Measurements from ENCODE around the gene TEX35. TPM values are rescaled to one million over a fixed set of nuclear protein-coding genes. Genes with fewer than 3 reads are reported as not detected.

The TEX35 gene
- total and polyA plus RNA-seq, 2 donors: 0.05 to 0.07 TPM

GRCh38 chr1:178527117-178527516, 14.2 kb downstream of the TEX35 start:
- WGBS: 87% methylated on average over 4 of the region's 4 CpGs
- no peak overlapping the region for H3K4me3 ChIP-seq (ENCODE audit: low read length in 2 of 2)

GRCh38 chr1:178528228-178528952, 15.5 kb downstream of the TEX35 start:
- Histone ChIP-seq H3K4me3 (ENCODE audit: low read length in 2 of 2) (no peak overlapping the region), H3K4me1 (ENCODE audit: control insufficient read depth in 2 of 2, insufficient read depth in 2 of 2, low read length in 2 of 2) (no peaks in the 10 kb centered on the region), H3K27ac (ENCODE audit: low read depth in 1 of 2, low read length in 1 of 2) (no peak overlapping the region), H3K9me3 (ENCODE audit: control insufficient read depth in 2 of 2, insufficient read depth in 1 of 2, low read length in 1 of 2) (no peaks in the 10 kb centered on the region), H3K36me3 (ENCODE audit: control insufficient read depth in 2 of 2, insufficient read depth in 2 of 2, low read length in 1 of 2) (no peaks in the 10 kb centered on the region), H3K27me3 (ENCODE audit: control insufficient read depth in 2 of 2, insufficient read depth in 1 of 2, low read length in 1 of 2) (no peaks in the 10 kb centered on the region)
- 90% methylated on average over 10 of the region's 10 CpGs for WGBS
- DNase-seq (ENCODE audit: low read depth in 6 of 9, low spot score in 9 of 9): no peak

More at GRCh38 chr1:178527117-178527516, 14.2 kb downstream of the TEX35 start:
- no peaks in the 10 kb centered on the region for H3K36me3 ChIP-seq (ENCODE audit: control insufficient read depth in 2 of 2, insufficient read depth in 2 of 2, low read length in 1 of 2)
- no peaks in the 10 kb centered on the region for H3K27me3 ChIP-seq (ENCODE audit: control insufficient read depth in 2 of 2, insufficient read depth in 1 of 2, low read length in 1 of 2)
- H3K27ac ChIP-seq (ENCODE audit: low read depth in 1 of 2, low read length in 1 of 2): no peak overlapping the region
- H3K4me1 ChIP-seq (ENCODE audit: control insufficient read depth in 2 of 2, insufficient read depth in 2 of 2, low read length in 2 of 2): no peaks in the 10 kb centered on the region
- no peaks in the 10 kb centered on the region for H3K9me3 ChIP-seq (ENCODE audit: control insufficient read depth in 2 of 2, insufficient read depth in 1 of 2, low read length in 1 of 2)
- DNase-seq (ENCODE audit: low read depth in 6 of 9, low spot score in 9 of 9): no peak

GRCh38 chr1:178528953-178529335, 16.0 kb downstream of the TEX35 start:
- DNase-seq (ENCODE audit: low read depth in 6 of 9, low spot score in 9 of 9): no peak
- no peaks in the 10 kb centered on the region for H3K27me3 ChIP-seq (ENCODE audit: control insufficient read depth in 2 of 2, insufficient read depth in 1 of 2, low read length in 1 of 2)
- WGBS: 94% methylated on average over 4 of the region's 4 CpGs
- no peak overlapping the region for H3K4me3 ChIP-seq (ENCODE audit: low read length in 2 of 2)
- no peak overlapping the region for H3K27ac ChIP-seq (ENCODE audit: low read depth in 1 of 2, low read length in 1 of 2)
- H3K9me3 ChIP-seq (ENCODE audit: control insufficient read depth in 2 of 2, insufficient read depth in 1 of 2, low read length in 1 of 2): no peaks in the 10 kb centered on the region
- no peaks in the 10 kb centered on the region for H3K4me1 ChIP-seq (ENCODE audit: control insufficient read depth in 2 of 2, insufficient read depth in 2 of 2, low read length in 2 of 2)
- no peaks in the 10 kb centered on the region for H3K36me3 ChIP-seq (ENCODE audit: control insufficient read depth in 2 of 2, insufficient read depth in 2 of 2, low read length in 1 of 2)

GRCh38 chr1:178529364-178530036, 16.6 kb downstream of the TEX35 start:
- Histone ChIP-seq H3K9me3 (ENCODE audit: control insufficient read depth in 2 of 2, insufficient read depth in 1 of 2, low read length in 1 of 2) (no peaks in the 10 kb centered on the region), H3K27me3 (ENCODE audit: control insufficient read depth in 2 of 2, insufficient read depth in 1 of 2, low read length in 1 of 2) (no peaks in the 10 kb centered on the region), H3K4me1 (ENCODE audit: control insufficient read depth in 2 of 2, insufficient read depth in 2 of 2, low read length in 2 of 2) (no peaks in the 10 kb centered on the region), H3K27ac (ENCODE audit: low read depth in 1 of 2, low read length in 1 of 2) (no peak overlapping the region), H3K4me3 (ENCODE audit: low read length in 2 of 2) (no peak overlapping the region), H3K36me3 (ENCODE audit: control insufficient read depth in 2 of 2, insufficient read depth in 2 of 2, low read length in 1 of 2) (no peaks in the 10 kb centered on the region)
- no peak for DNase-seq (ENCODE audit: low read depth in 6 of 9, low spot score in 9 of 9)
- WGBS: 96% methylated on average over 8 of the region's 8 CpGs

- H3K27ac ChIP-seq (ENCODE audit: low read depth in 1 of 2, low read length in 1 of 2): no peak overlapping the region
- no peaks in the 10 kb centered on the region for H3K9me3 ChIP-seq (ENCODE audit: control insufficient read depth in 2 of 2, insufficient read depth in 1 of 2, low read length in 1 of 2)
- H3K27me3 ChIP-seq (ENCODE audit: control insufficient read depth in 2 of 2, insufficient read depth in 1 of 2, low read length in 1 of 2): no peaks in the 10 kb centered on the region
- H3K36me3 ChIP-seq (ENCODE audit: control insufficient read depth in 2 of 2, insufficient read depth in 2 of 2, low read length in 1 of 2): no peaks in the 10 kb centered on the region
- 100% methylated on average over 2 of the region's 2 CpGs for WGBS
- no peak overlapping the region for H3K4me3 ChIP-seq (ENCODE audit: low read length in 2 of 2)
- no peaks in the 10 kb centered on the region for H3K4me1 ChIP-seq (ENCODE audit: control insufficient read depth in 2 of 2, insufficient read depth in 2 of 2, low read length in 2 of 2)
- DNase-seq (ENCODE audit: low read depth in 6 of 9, low spot score in 9 of 9): no peak
These were observed 17.1 kb downstream of the TEX35 start for GRCh38 chr1:178530037-178530402.

- Histone ChIP-seq H3K4me3 (ENCODE audit: low read length in 2 of 2) (no peak overlapping the region), H3K9me3 (ENCODE audit: control insufficient read depth in 2 of 2, insufficient read depth in 1 of 2, low read length in 1 of 2) (no peaks in the 10 kb centered on the region), H3K4me1 (ENCODE audit: control insufficient read depth in 2 of 2, insufficient read depth in 2 of 2, low read length in 2 of 2) (no peaks in the 10 kb centered on the region), H3K27me3 (ENCODE audit: control insufficient read depth in 2 of 2, insufficient read depth in 1 of 2, low read length in 1 of 2) (no peaks in the 10 kb centered on the region), H3K36me3 (ENCODE audit: control insufficient read depth in 2 of 2, insufficient read depth in 2 of 2, low read length in 1 of 2) (no peaks in the 10 kb centered on the region), H3K27ac (ENCODE audit: low read depth in 1 of 2, low read length in 1 of 2) (no peak overlapping the region)
- DNase-seq (ENCODE audit: low read depth in 6 of 9, low spot score in 9 of 9): no peak
- 98% methylated on average over 3 of the region's 3 CpGs for WGBS
These were observed 17.6 kb downstream of the TEX35 start for GRCh38 chr1:178530502-178530901.

- Histone ChIP-seq H3K27ac (ENCODE audit: low read depth in 1 of 2, low read length in 1 of 2) (no peak overlapping the region), H3K9me3 (ENCODE audit: control insufficient read depth in 2 of 2, insufficient read depth in 1 of 2, low read length in 1 of 2) (no peaks in the 10 kb centered on the region), H3K27me3 (ENCODE audit: control insufficient read depth in 2 of 2, insufficient read depth in 1 of 2, low read length in 1 of 2) (no peaks in the 10 kb centered on the region), H3K36me3 (ENCODE audit: control insufficient read depth in 2 of 2, insufficient read depth in 2 of 2, low read length in 1 of 2) (no peaks in the 10 kb centered on the region), H3K4me1 (ENCODE audit: control insufficient read depth in 2 of 2, insufficient read depth in 2 of 2, low read length in 2 of 2) (no peaks in the 10 kb centered on the region), H3K4me3 (ENCODE audit: low read length in 2 of 2) (no peak overlapping the region)
- no peak for DNase-seq (ENCODE audit: low read depth in 6 of 9, low spot score in 9 of 9)
- 70% methylated on average over 10 of the region's 10 CpGs for WGBS
These were observed 19.0 kb downstream of the TEX35 start for GRCh38 chr1:178531887-178532286.

GRCh38 chr1:178532392-178532791, 19.5 kb downstream of the TEX35 start:
- no peaks in the 10 kb centered on the region for H3K36me3 ChIP-seq (ENCODE audit: control insufficient read depth in 2 of 2, insufficient read depth in 2 of 2, low read length in 1 of 2)
- DNase-seq (ENCODE audit: low read depth in 6 of 9, low spot score in 9 of 9): peak; percentile 46 to 85 (median 63)
- no peak overlapping the region for H3K4me3 ChIP-seq (ENCODE audit: low read length in 2 of 2)
- H3K4me1 ChIP-seq (ENCODE audit: control insufficient read depth in 2 of 2, insufficient read depth in 2 of 2, low read length in 2 of 2): no peaks in the 10 kb centered on the region
- no peaks in the 10 kb centered on the region for H3K27me3 ChIP-seq (ENCODE audit: control insufficient read depth in 2 of 2, insufficient read depth in 1 of 2, low read length in 1 of 2)
- 19% methylated on average over 13 of the region's 13 CpGs for WGBS
- H3K9me3 ChIP-seq (ENCODE audit: control insufficient read depth in 2 of 2, insufficient read depth in 1 of 2, low read length in 1 of 2): no peaks in the 10 kb centered on the region
- no peak overlapping the region for H3K27ac ChIP-seq (ENCODE audit: low read depth in 1 of 2, low read length in 1 of 2)

- Histone ChIP-seq H3K4me1 (ENCODE audit: control insufficient read depth in 2 of 2, insufficient read depth in 2 of 2, low read length in 2 of 2) (no peaks in the 10 kb centered on the region), H3K9me3 (ENCODE audit: control insufficient read depth in 2 of 2, insufficient read depth in 1 of 2, low read length in 1 of 2) (no peaks in the 10 kb centered on the region), H3K36me3 (ENCODE audit: control insufficient read depth in 2 of 2, insufficient read depth in 2 of 2, low read length in 1 of 2) (no peaks in the 10 kb centered on the region), H3K4me3 (ENCODE audit: low read length in 2 of 2) (no peak overlapping the region), H3K27ac (ENCODE audit: low read depth in 1 of 2, low read length in 1 of 2) (no peak overlapping the region), H3K27me3 (ENCODE audit: control insufficient read depth in 2 of 2, insufficient read depth in 1 of 2, low read length in 1 of 2) (no peaks in the 10 kb centered on the region)
- WGBS: 93% methylated on average over 9 of the region's 9 CpGs
- no peak for DNase-seq (ENCODE audit: low read depth in 6 of 9, low spot score in 9 of 9)
These were observed 20.4 kb downstream of the TEX35 start for GRCh38 chr1:178533121-178533946.
